HepG2 (cell line): ENCODE measurements around the gene STX4. TPM values are rescaled to one million over a fixed set of nuclear protein-coding genes. Genes with fewer than 3 reads are reported as not detected.

Experiments
- ATAC-seq: fragments of 200-7000 bp; cut with Tn5 transposase; 3 replicates; pipeline ENCODE4 v1.9.1; 2020; ENCODE audit warnings: mild to moderate bottlenecking, moderate library complexity
- BruUV-seq: library from RNA; stranded (reverse); fragments of 400-500 nt; replicated peaks from 2 replicates; lab custom pipeline; 2021; lab: Mats Ljungman, UMichigan
- CTCF ChIA-PET: fragments of 300-600 bp; formaldehyde crosslinking; extraction: SDS; loops from one replicate; lab custom pipeline; 2021; ENCODE audit warnings: low total read pairs, inconsistent platforms, low intra/inter-chr PET ratio; lab: Yijun Ruan, JAX
- POLR2A ChIA-PET: fragments of 350-600 bp; sonication (Branson Sonifier 250); formaldehyde crosslinking; loops from one replicate; lab custom pipeline; 2020; ENCODE audit warnings: antibody characterized with exemption, inconsistent platforms; lab: Yijun Ruan, JAX
- DNase-seq: peaks from one replicate; pipeline ENCODE4 v3.0.0-alpha.2; 2015; ENCODE audit warnings: low spot score
- FAIRE-seq: peaks from 3 replicates; lab custom pipeline; 2011; peaks lifted over from hg19 to GRCh38; lab: Jason Lieb, UNC
- H2AFZ ChIP-seq: one replicate; pipeline ENCODE4 v1.6.1; 2011; ENCODE audit warnings: low read length, inconsistent platforms
- H3K27ac ChIP-seq: fragments of 300-600 bp; 3 replicates; pipeline ENCODE4 v1.8.0; 2011; ENCODE audit warnings: mixed run types, mild to moderate bottlenecking, mixed read lengths, low read length, inconsistent platforms; ENCODE audit not compliant: insufficient read depth; ENCODE audit errors: extremely low read length
- H3K27me3 ChIP-seq, 2 experiments: fragments of 200-600 bp in 1 of 2; 2 replicates in 1 of 2; 3 replicates in 1 of 2; pipeline versions ENCODE4 v1.6.0 to v1.8.0; 2011; ENCODE audit warnings: low read length in 2 of 2, mild to moderate bottlenecking in 2 of 2, moderate library complexity in 2 of 2, inconsistent platforms in 1 of 2; ENCODE audit not compliant: insufficient read depth in 2 of 2, control insufficient read depth in 1 of 2
- H3K36me3 ChIP-seq, 2 experiments: fragments of 200-600 bp in 1 of 2; replicated peaks in 1 of 2; 2 replicates in 1 of 2; 3 replicates in 1 of 2; pipeline versions ENCODE4 v1.5.1 to v1.8.0; 2011; ENCODE audit warnings: low read length in 2 of 2, inconsistent platforms in 1 of 2; ENCODE audit not compliant: insufficient read depth in 2 of 2, control insufficient read depth in 1 of 2
- H3K4me1 ChIP-seq: 2 replicates; pipeline ENCODE4 v1.5.1; 2012; ENCODE audit warnings: low read length, inconsistent platforms; ENCODE audit not compliant: insufficient read depth
- H3K4me2 ChIP-seq: 2 replicates; pipeline ENCODE4 v1.6.0; 2011; ENCODE audit warnings: low read depth, low read length, inconsistent platforms
- H3K4me3 ChIP-seq, 3 experiments: fragments of 200-600 bp in 1 of 3; sonication (generic), shearing (Covaris generic) in 1 of 3; replicated peaks in 1 of 3; 2 replicates each; pipeline ENCODE4 v1.5.1; 2011 to 2016; ENCODE audit warnings: low read length in 3 of 3, inconsistent platforms in 2 of 3, low read depth in 2 of 3, mild to moderate bottlenecking in 2 of 3, control low read depth in 1 of 3, mixed read lengths in 1 of 3; ENCODE audit not compliant: insufficient read depth in 1 of 3
- H3K79me2 ChIP-seq: one replicate; pipeline ENCODE4 v1.6.1; 2011; ENCODE audit warnings: low read length, inconsistent platforms; ENCODE audit not compliant: insufficient read depth
- H3K9ac ChIP-seq: 2 replicates; pipeline ENCODE4 v1.6.0; 2011; ENCODE audit warnings: mild to moderate bottlenecking, low read depth, low read length, inconsistent platforms; ENCODE audit not compliant: insufficient read depth
- H3K9me3 ChIP-seq: 2 replicates; pipeline ENCODE4 v1.5.1; 2012; ENCODE audit warnings: mild to moderate bottlenecking, low read length
- H4K20me1 ChIP-seq: 2 replicates; pipeline ENCODE4 v1.6.0; 2011; ENCODE audit warnings: inconsistent platforms, mild to moderate bottlenecking, low read length, moderate library complexity; ENCODE audit not compliant: insufficient read depth
- FOXK2 ChIP-seq: fragments of 450-650 bp; IDR thresholded peaks from 2 replicates; pipeline ENCODE4 v1.6.1; 2016
- HMGXB4 ChIP-seq, 2 experiments: sonication (generic) in 1 of 2; formaldehyde crosslinking in 1 of 2; IDR thresholded peaks; 2 replicates each; pipeline versions ENCODE4 v1.4.0 to v1.6.1; 2018 to 2020; ENCODE audit warnings: missing genetic modification reagents in 2 of 2, borderline replicate concordance in 1 of 2, low read depth in 1 of 2, mild to moderate bottlenecking in 1 of 2, missing biosample characterization in 1 of 2
- JUN ChIP-seq: sonication (generic); formaldehyde crosslinking; IDR thresholded peaks from 2 replicates; pipeline ENCODE4 v1.4.0; 2020; ENCODE audit warnings: mild to moderate bottlenecking, missing genetic modification reagents
- NFKBIZ ChIP-seq: IDR thresholded peaks from 2 replicates; pipeline ENCODE4 v1.6.1; 2018; ENCODE audit warnings: missing genetic modification reagents, missing compliant biosample characterization
- ZBTB3 ChIP-seq: sonication (generic); formaldehyde crosslinking; IDR thresholded peaks from 2 replicates; pipeline ENCODE4 v1.4.0; 2020; ENCODE audit warnings: low read depth, mild to moderate bottlenecking, moderate library complexity, missing genetic modification reagents, borderline replicate concordance
- ZNF451 ChIP-seq: sonication (generic); formaldehyde crosslinking; IDR thresholded peaks from 2 replicates; pipeline ENCODE4 v1.5.0; 2020; ENCODE audit warnings: mild to moderate bottlenecking, missing genetic modification reagents
- ZNF501 ChIP-seq: sonication (generic); formaldehyde crosslinking; IDR thresholded peaks from 2 replicates; pipeline ENCODE4 v1.5.1; 2020; ENCODE audit warnings: mild to moderate bottlenecking, moderate library complexity, missing genetic modification reagents
- WGBS: methylation state at CpG from one replicate; pipeline ENCODE4 v1.1.6; 2017; ENCODE audit warnings: low lambda C conversion rate; 5-methylcytosine and 5-hydroxymethylcytosine counted together
- in situ Hi-C: cut with HindIII; loops from 2 replicates; pipeline ENCODE4 v1.10.0; 2017; ENCODE audit warnings: low pct_unique_long_range_greater_than_20kb; ENCODE audit not compliant: extremely low pct_ligation_motif_present
- intact Hi-C: fragments of 100-400 bp; cut with micrococcal nuclease; formaldehyde crosslinking; loops from one replicate; pipeline ENCODE4 v1.10.0; 2022; ENCODE audit not compliant: unreplicated experiment
- polyA plus RNA-seq, 8 experiments: library from polyadenylated mRNA; depleted of rRNA in 3 of 8; stranded (reverse) in 7 of 8; unstranded in 1 of 8; fragments of >200 nt; fragmentation: Illumina TruSeq in 4 of 8; extraction: Trizol in 4 of 8; gene quantifications; 2 replicates each; pipeline versions ENCODE4 v1.2.1 to v1.2.3, GENCODE V29; 2011 to 2016; ENCODE audit warnings: low read depth in 4 of 8, missing spikeins in 1 of 8, mixed read lengths in 1 of 8; ENCODE audit not compliant: insufficient read depth in 1 of 8
- total RNA-seq, 5 experiments: library from RNA; depleted of rRNA; stranded (reverse); fragments of >200 nt; fragmentation: Illumina TruSeq; extraction: Trizol; gene quantifications; 2 replicates each; pipeline ENCODE4 v1.2.3, GENCODE V29; 2016; ENCODE audit warnings: low read depth in 1 of 5
- TF ChIP-seq, protein P1 (sequence below): sonication (generic); formaldehyde crosslinking; IDR thresholded peaks from 2 replicates; pipeline ENCODE4 v1.4.0; 2020; ENCODE audit warnings: mild to moderate bottlenecking, missing genetic modification reagents
- TF ChIP-seq, protein P2 (sequence below): sonication (generic); formaldehyde crosslinking; conservative IDR thresholded peaks from 2 replicates; pipeline ENCODE4 v1.5.0; 2020; ENCODE audit warnings: missing genetic modification reagents
- TF ChIP-seq, protein P3 (sequence below): sonication (generic); formaldehyde crosslinking; IDR thresholded peaks from 2 replicates; pipeline ENCODE4 v1.4.0; 2020; ENCODE audit warnings: missing genetic modification reagents, mild to moderate bottlenecking, borderline replicate concordance
- TF ChIP-seq, protein P4 (sequence below): sonication (generic); formaldehyde crosslinking; IDR thresholded peaks from 2 replicates; pipeline ENCODE4 v1.5.0; 2020; ENCODE audit warnings: mild to moderate bottlenecking, missing genetic modification reagents

Gene STX4
- total and polyA plus RNA-seq, 2 of the 13 experiments (the other 11 are each of a cell fraction or from before 2014, with no cell fraction given): 29.2 to 34.6 TPM

- TF ChIP-seq HMGXB4 (CRISPR knock-in tag; IDR thresholded peaks at IDR 0.05; ENCODE audit: borderline replicate concordance in 1 of 2, low read depth in 1 of 2) (no peak; a peak in 1 of 4 replicates), ZNF501 (CRISPR knock-in tag) (no peak)
Observed at GRCh38 chr16:30997725-30998711, 35.3 kb upstream of the STX4 start (continued).

- Histone ChIP-seq H3K36me3 (no peaks in the 10 kb centered on the region), H3K9ac (peak overlapping the region; percentile 74), H3K9me3 (no peaks in the 10 kb centered on the region), H3K27me3 (no peaks in the 10 kb centered on the region; a peak in 1 of 5 replicates), H3K79me2 (no peaks in the 10 kb centered on the region), H3K4me2 (peak overlapping the region; percentile 97), H2AFZ (peak overlapping the region; percentile 56), H3K4me1 (peaks cover 91% of the 10 kb centered on the region), H4K20me1 (no peaks in the 10 kb centered on the region), H3K4me3 (peak overlapping the region; percentile 84 to 89 (median 84)), H3K27ac (peak overlapping the region; percentile 88)
- ATAC-seq (peak; percentile 49), FAIRE-seq (peak; percentile 87), DNase-seq (peak; percentile 92)
- ChIA-PET CTCF (no interaction called here), POLR2A (interaction anchor here (0.9 to 5.9 kb wide), 25 partner anchors 14 to 702 kb away, joined by 3 to 81 read pairs (median 4); partner anchors contain the start of genes ARMC5, FUS, HSD3B7 and KAT8)
- whole genome bisulfite sequencing: 12% methylated on average over 4 of the region's 6 CpGs
- in situ Hi-C loops: loop anchor here (10.0 to 25.0 kb wide), 2 partner anchors 713 to 876 kb away; partner anchors contain the start of gene ZNF267
- no TSS peak for BruUV-seq
- intact Hi-C loops: loop anchor here (2.0 to 5.0 kb wide), 3 partner anchors 18 to 212 kb away; partner anchors contain the start of gene ZNF629
- TF ChIP-seq ZNF451 (CRISPR knock-in tag) (no peak), NFKBIZ (CRISPR knock-in tag) (no peak), JUN (CRISPR knock-in tag) (peak; percentile 54; the same call in 1 of the 2 replicates), FOXK2 (no peak), ZBTB3 (CRISPR knock-in tag) (0 out of 2 replicates have a peak, but pooled peaks have one; percentile 75)
- TF ChIP-seq, protein P1, sequence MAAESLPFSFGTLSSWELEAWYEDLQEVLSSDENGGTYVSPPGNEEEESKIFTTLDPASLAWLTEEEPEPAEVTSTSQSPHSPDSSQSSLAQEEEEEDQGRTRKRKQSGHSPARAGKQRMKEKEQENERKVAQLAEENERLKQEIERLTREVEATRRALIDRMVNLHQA (CRISPR knock-in tag): no peak
- TF ChIP-seq, protein P2, sequence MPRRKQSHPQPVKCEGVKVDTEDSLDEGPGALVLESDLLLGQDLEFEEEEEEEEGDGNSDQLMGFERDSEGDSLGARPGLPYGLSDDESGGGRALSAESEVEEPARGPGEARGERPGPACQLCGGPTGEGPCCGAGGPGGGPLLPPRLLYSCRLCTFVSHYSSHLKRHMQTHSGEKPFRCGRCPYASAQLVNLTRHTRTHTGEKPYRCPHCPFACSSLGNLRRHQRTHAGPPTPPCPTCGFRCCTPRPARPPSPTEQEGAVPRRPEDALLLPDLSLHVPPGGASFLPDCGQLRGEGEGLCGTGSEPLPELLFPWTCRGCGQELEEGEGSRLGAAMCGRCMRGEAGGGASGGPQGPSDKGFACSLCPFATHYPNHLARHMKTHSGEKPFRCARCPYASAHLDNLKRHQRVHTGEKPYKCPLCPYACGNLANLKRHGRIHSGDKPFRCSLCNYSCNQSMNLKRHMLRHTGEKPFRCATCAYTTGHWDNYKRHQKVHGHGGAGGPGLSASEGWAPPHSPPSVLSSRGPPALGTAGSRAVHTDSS: no peak
- TF ChIP-seq, protein P3, sequence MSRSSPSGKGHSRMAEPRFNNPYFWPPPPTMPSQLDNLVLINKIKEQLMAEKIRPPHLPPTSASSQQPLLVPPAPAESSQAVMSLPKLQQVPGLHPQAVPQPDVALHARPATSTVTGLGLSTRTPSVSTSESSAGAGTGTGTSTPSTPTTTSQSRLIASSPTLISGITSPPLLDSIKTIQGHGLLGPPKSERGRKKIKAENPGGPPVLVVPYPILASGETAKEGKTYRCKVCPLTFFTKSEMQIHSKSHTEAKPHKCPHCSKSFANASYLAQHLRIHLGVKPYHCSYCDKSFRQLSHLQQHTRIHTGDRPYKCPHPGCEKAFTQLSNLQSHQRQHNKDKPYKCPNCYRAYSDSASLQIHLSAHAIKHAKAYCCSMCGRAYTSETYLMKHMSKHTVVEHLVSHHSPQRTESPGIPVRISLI (CRISPR knock-in tag): peak; percentile 66; the same call in 1 of the 2 replicates
- TF ChIP-seq, protein P4, sequence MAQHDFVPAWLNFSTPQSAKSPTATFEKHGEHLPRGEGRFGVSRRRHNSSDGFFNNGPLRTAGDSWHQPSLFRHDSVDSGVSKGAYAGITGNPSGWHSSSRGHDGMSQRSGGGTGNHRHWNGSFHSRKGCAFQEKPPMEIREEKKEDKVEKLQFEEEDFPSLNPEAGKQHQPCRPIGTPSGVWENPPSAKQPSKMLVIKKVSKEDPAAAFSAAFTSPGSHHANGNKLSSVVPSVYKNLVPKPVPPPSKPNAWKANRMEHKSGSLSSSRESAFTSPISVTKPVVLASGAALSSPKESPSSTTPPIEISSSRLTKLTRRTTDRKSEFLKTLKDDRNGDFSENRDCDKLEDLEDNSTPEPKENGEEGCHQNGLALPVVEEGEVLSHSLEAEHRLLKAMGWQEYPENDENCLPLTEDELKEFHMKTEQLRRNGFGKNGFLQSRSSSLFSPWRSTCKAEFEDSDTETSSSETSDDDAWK (CRISPR knock-in tag): no peak
Observed at GRCh38 chr16:30998852-30999761, 34.3 kb upstream of the STX4 start.
